GM18873 (cell line): ENCODE measurements around the gene IGFALS.

Experiments
- ATAC-seq: cut with Tn5 transposase; IDR thresholded peaks from one replicate; pipeline ENCODE4 v1.9.1; 2021; ENCODE audit warnings: mild to moderate bottlenecking, moderate library complexity, moderate number of reproducible peaks; ENCODE audit not compliant: unreplicated experiment, low FRiP score

The IGFALS gene

GRCh38 chr16:1747934-1748333, 45.6 kb downstream of the IGFALS start:
- ATAC-seq: no peak

GRCh38 chr16:1746693-1747195, 46.8 kb downstream of the IGFALS start:
- no peak for ATAC-seq

- no peak for ATAC-seq
Measured at GRCh38 chr16:1745900-1746692, 47.4 kb downstream of the IGFALS start.

- ATAC-seq: no peak
Measured at GRCh38 chr16:1745181-1745899, 48.2 kb downstream of the IGFALS start.

GRCh38 chr16:1744338-1744840, 49.1 kb downstream of the IGFALS start:
- no peak for ATAC-seq

- no peak for ATAC-seq
Measured at GRCh38 chr16:1743376-1744337, 49.8 kb downstream of the IGFALS start.

GRCh38 chr16:1741553-1742165, 51.8 kb downstream of the IGFALS start:
- no peak for ATAC-seq

GRCh38 chr16:1740781-1741490, 52.6 kb downstream of the IGFALS start:
- ATAC-seq: no peak
